MCF 10A (cell line): ENCODE measurements around the gene CEP192. TPM values are rescaled to one million over a fixed set of nuclear protein-coding genes. Genes with fewer than 3 reads are reported as not detected.

ENCODE experiments used
- BruUV-seq: library from RNA; stranded (reverse); fragments of 400-500 nt; replicated peaks from 2 replicates; lab custom pipeline; 2021; lab: Mats Ljungman, UMichigan
- CTCF ChIA-PET: fragments of 300-600 bp; sonication (Branson Sonifier 250); formaldehyde crosslinking; extraction: SDS; loops from one replicate; lab custom pipeline; 2021; ENCODE audit warnings: antibody characterized with exemption, inconsistent platforms; lab: Yijun Ruan, JAX
- POLR2A ChIA-PET: fragments of 300-600, 350-650 bp; sonication (Branson Sonifier 250); formaldehyde crosslinking; extraction: SDS; loops from one replicate; lab custom pipeline; 2020; ENCODE audit warnings: antibody characterized with exemption, inconsistent platforms; lab: Yijun Ruan, JAX
- DNase-seq: peaks from one replicate; pipeline ENCODE4 v3.0.0-alpha.2; 2018; ENCODE audit not compliant: unreplicated experiment
- H3K27ac Mint-ChIP-seq: one replicate; pipeline ENCODE4 v1.8.0; 2022; ENCODE audit warnings: mild to moderate bottlenecking, low read depth, mixed read lengths; ENCODE audit not compliant: unreplicated experiment
- H3K27me3 Mint-ChIP-seq: one replicate; pipeline ENCODE4 v1.8.0; 2022; ENCODE audit warnings: mixed read lengths; ENCODE audit not compliant: insufficient read depth, unreplicated experiment
- H3K36me3 Mint-ChIP-seq: one replicate; pipeline ENCODE4 v1.8.0; 2022; ENCODE audit warnings: mild to moderate bottlenecking, moderate library complexity, mixed read lengths; ENCODE audit not compliant: insufficient read depth, unreplicated experiment
- H3K4me1 Mint-ChIP-seq: one replicate; pipeline ENCODE4 v1.8.0; 2022; ENCODE audit warnings: mixed read lengths; ENCODE audit not compliant: insufficient read depth, unreplicated experiment
- H3K4me3 Mint-ChIP-seq: one replicate; pipeline ENCODE4 v1.8.0; 2022; ENCODE audit warnings: mild to moderate bottlenecking, moderate library complexity, mixed read lengths; ENCODE audit not compliant: unreplicated experiment
- H3K9me3 Mint-ChIP-seq: one replicate; pipeline ENCODE4 v1.8.0; 2022; ENCODE audit warnings: mixed read lengths; ENCODE audit not compliant: unreplicated experiment
- CTCF ChIP-seq: fragments of 200-600 bp; IDR thresholded peaks from one replicate; pipeline ENCODE4 v1.8.0; 2022; ENCODE audit warnings: antibody characterized with exemption, mild to moderate bottlenecking; ENCODE audit not compliant: unreplicated experiment
- intact Hi-C: fragments of 100-400 bp; cut with micrococcal nuclease; formaldehyde crosslinking; loops from 2 replicates; pipeline ENCODE4 v1.14.1; 2022
- total RNA-seq: library from RNA; stranded (reverse); gene quantifications from 2 replicates; pipeline ENCODE4 v1.2.3, GENCODE V29; 2022

CEP192 gene
- total RNA-seq, 1 experiment from 2014 or later: 14.3 TPM

DNA sequence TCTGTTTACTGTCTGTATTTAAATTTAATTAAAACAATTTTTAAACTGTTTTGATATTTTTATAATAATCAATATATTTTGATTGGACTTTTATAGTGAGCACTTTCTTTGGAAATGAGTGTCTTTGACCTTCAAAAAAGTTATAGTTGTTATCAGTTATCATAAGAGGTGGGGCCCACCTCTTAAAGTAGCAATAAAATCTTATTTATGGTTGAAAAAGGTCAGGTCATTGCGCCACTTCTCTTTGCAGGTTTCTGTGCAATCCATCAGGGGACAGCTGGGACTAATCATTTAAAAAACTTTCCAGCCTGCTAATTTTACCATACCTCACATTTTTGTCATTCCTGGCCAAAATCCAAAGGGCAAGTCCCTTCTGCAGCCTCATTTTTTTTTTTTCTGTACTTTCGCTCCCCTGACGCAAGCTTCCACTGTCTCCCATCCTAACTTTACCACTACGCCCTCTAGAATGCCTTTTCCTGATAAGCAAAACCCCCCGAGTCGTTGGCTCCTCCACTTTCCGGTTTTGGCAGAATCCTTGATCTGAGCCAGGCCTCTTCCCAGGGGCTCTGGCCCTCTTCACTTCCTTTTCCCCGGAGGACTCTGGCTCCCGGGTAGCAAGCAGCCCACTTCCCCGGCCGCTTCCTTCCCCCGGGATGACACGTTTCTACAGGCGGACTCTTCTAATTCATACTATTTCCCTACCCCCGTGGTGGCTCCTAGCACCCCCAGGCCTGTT, 44.4 kb upstream of the CEP192 start:
- Mint-ChIP-seq H3K9me3 (no peaks in the 10 kb centered on the region), H3K36me3 (peaks cover 21% of the 10 kb centered on the region), H3K27ac (peak overlapping the region; percentile 98), H3K4me3 (peak overlapping the region; percentile 96), H3K27me3 (no peaks in the 10 kb centered on the region), H3K4me1 (peaks cover 14% of the 10 kb centered on the region)
- no peak for TF ChIP-seq CTCF
- no TSS peak for BruUV-seq
- POLR2A ChIA-PET: interaction anchor here (0.6 to 4.2 kb wide), 18 partner anchors 25 to 779 kb away, joined by 3 to 33 read pairs (median 3); partner anchors contain the start of genes CEP192, CEP76, FAM210A and PSMG2
- CTCF ChIA-PET: interaction anchor here (0.6 kb wide), 2 partner anchors 671 to 1087 kb away, joined by 3 to 4 read pairs; no protein-coding TSS in a partner anchor
- peak; percentile 69 for DNase-seq
- intact Hi-C loops: no loop called here

DNA sequence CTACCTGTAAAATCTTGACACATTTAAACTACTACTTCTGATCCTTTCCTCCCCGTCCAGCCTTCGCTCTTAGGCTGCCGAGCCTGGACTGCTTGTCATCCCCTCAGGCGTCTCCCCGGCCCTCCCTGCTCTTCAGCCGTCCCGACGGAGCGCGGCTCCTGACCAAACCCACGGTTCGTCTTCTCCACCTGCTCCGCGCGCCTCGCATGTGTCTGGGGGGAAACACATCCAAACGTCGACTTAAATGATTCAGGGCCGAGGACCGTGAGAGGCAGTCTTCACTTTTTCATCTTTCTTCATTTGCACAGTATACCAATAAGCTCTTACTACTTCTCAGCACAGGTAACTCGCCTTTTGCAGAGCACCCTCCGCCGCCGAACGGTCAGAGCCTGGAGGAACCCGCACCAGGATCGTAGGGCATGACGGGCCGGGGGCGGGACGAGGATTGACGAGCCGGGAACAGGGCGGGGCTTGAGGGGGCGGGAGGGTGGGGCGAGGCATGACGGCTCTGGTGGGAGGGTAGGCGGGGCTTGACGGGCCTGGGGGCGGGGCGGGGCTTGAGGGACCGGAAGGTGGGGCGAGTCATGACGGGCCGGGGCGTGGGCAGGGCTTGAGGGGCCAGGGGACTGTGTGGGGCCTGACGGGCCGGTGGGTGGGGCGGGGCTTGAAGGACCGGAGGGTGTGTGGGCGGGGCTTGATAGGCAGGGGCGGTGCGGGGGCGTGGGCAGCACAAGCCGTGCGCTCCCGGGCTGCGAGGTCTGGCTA, 43.7 kb upstream of the CEP192 start, which contains the start of gene SEH1L:
TSS of gene SEH1L (plus strand) at position 727 of the 765 bp plus-strand sequence. CDS start 111 bp downstream, outside the sequence.
- CTCF ChIA-PET: no interaction called here
- peak; percentile 96 for DNase-seq
- Mint-ChIP-seq H3K27ac (peak within 1 kb of the TSS; percentile 98), H3K4me1 (peaks cover 14% of the 10 kb centered on the region), H3K9me3 (no peaks in the 10 kb centered on the region), H3K36me3 (peaks cover 25% of the 10 kb centered on the region), H3K27me3 (no peaks in the 10 kb centered on the region), H3K4me3 (peak within 1 kb of the TSS; percentile 96)
- POLR2A ChIA-PET: interaction anchor here (0.5 to 4.2 kb wide), 18 partner anchors 22 to 268 kb away, joined by 3 to 33 read pairs (median 4); partner anchors contain the start of genes CEP192, CEP76, PSMG2 and PTPN2
- intact Hi-C loops: no loop called here
- BruUV-seq: TSS peak; percentile 81
- no peak for TF ChIP-seq CTCF

GRCh38 chr18:12948050-12948804, 42.9 kb upstream of the CEP192 start:
- Mint-ChIP-seq H3K4me1 (peaks cover 18% of the 10 kb centered on the region), H3K9me3 (no peaks in the 10 kb centered on the region), H3K4me3 (peak overlapping the region; percentile 96), H3K27me3 (no peaks in the 10 kb centered on the region), H3K27ac (peak overlapping the region; percentile 98), H3K36me3 (peaks cover 33% of the 10 kb centered on the region)
- ChIA-PET CTCF (no interaction called here), POLR2A (interaction anchor here (0.5 to 4.2 kb wide), 17 partner anchors 14 to 571 kb away, joined by 3 to 33 read pairs (median 4); partner anchors contain the start of genes AFG3L2, CEP192, CEP76 and PRELID3A)
- TF ChIP-seq CTCF: no peak
- intact Hi-C loops: no loop called here
- no TSS peak for BruUV-seq
- DNase-seq: peak; percentile 94
